OCI-LY7 (cell line): ENCODE data around the gene DMRTC1. TPM values are rescaled to one million over a fixed set of nuclear protein-coding genes. Genes with fewer than 3 reads are reported as not detected.
"Not testable (repeated sequence)": the region's sequence is repeated elsewhere in the genome, so short reads cannot be mapped to it uniquely, and the experiment has no call there.

Source experiments
- BruUV-seq: library from RNA; stranded (reverse); fragments of 400-500 nt; replicated peaks from 2 replicates; lab custom pipeline; 2021; lab: Mats Ljungman, UMichigan
- CTCF ChIA-PET: fragments of 300-600 bp; sonication (Branson Sonifier 250); formaldehyde crosslinking; loops from one replicate; lab custom pipeline; 2022; ENCODE audit warnings: antibody characterized with exemption; ENCODE audit not compliant: unreplicated experiment; lab: Charles Lee
- POLR2A ChIA-PET: fragments of 300-600 bp; sonication (Branson Sonifier 250); formaldehyde crosslinking; loops from one replicate; lab custom pipeline; 2022; ENCODE audit warnings: antibody characterized with exemption; lab: Charles Lee
- DNase-seq: peaks from one replicate; pipeline ENCODE4 v3.0.0-alpha.2; 2015; ENCODE audit warnings: low spot score
- H2AFZ ChIP-seq: fragments of 200-600 bp; sonication (generic), shearing (Covaris generic); 2 replicates; pipeline ENCODE4 v1.6.1; 2014; ENCODE audit warnings: mild to moderate bottlenecking, antibody characterized with exemption, low read length, moderate library complexity
- H3K27ac ChIP-seq: fragments of 200-600 bp; sonication (generic); 2 replicates; pipeline ENCODE4 v1.5.1; 2014; ENCODE audit warnings: mixed run types, low read depth, mild to moderate bottlenecking, moderate library complexity, low read length, inconsistent platforms; ENCODE audit not compliant: poor library complexity, severe bottlenecking
- H3K36me3 ChIP-seq: fragments of 200-600 bp; sonication (generic); 2 replicates; pipeline ENCODE4 v1.6.1; 2014; ENCODE audit warnings: mild to moderate bottlenecking, antibody characterized with exemption, low read length, moderate library complexity, mixed read lengths; ENCODE audit not compliant: insufficient read depth
- H3K4me1 ChIP-seq: fragments of 200-600 bp; sonication (generic); 2 replicates; pipeline ENCODE4 v1.5.1; 2014; ENCODE audit warnings: mild to moderate bottlenecking, low read length; ENCODE audit not compliant: insufficient read depth, poor library complexity, severe bottlenecking
- H3K4me2 ChIP-seq: fragments of 200-600 bp; sonication (generic); 2 replicates; pipeline ENCODE4 v1.6.1; 2014; ENCODE audit warnings: mild to moderate bottlenecking, low read length
- H3K4me3 ChIP-seq: fragments of 200-600 bp; sonication (generic); 2 replicates; pipeline ENCODE4 v1.5.1; 2014; ENCODE audit warnings: mild to moderate bottlenecking, low read depth, low read length; ENCODE audit not compliant: poor library complexity, severe bottlenecking
- H3K79me2 ChIP-seq: fragments of 200-600 bp; sonication (generic); 2 replicates; pipeline ENCODE4 v1.6.1; 2016; ENCODE audit warnings: low read depth, mild to moderate bottlenecking, low read length, moderate library complexity, mixed read lengths; ENCODE audit not compliant: insufficient read depth
- H3K9me2 ChIP-seq: fragments of 200-600 bp; sonication (generic); 2 replicates; pipeline ENCODE4 v1.6.1; 2016; ENCODE audit warnings: mild to moderate bottlenecking, low read length, mixed read lengths; ENCODE audit not compliant: insufficient read depth
- H3K9me3 ChIP-seq: fragments of 200-600 bp; sonication (generic); 2 replicates; pipeline ENCODE4 v1.6.1; 2014; ENCODE audit warnings: mild to moderate bottlenecking, mixed run types, low read length, mixed read lengths
- H4K20me1 ChIP-seq: fragments of 200-600 bp; sonication (generic); 2 replicates; pipeline ENCODE4 v1.6.1; 2014; ENCODE audit warnings: mild to moderate bottlenecking, antibody characterized with exemption, low read length, moderate library complexity, mixed read lengths; ENCODE audit not compliant: insufficient read depth
- intact Hi-C: fragments of 100-400 bp; cut with micrococcal nuclease; formaldehyde crosslinking; loops from one replicate; pipeline ENCODE4 v1.10.0; 2022; ENCODE audit not compliant: unreplicated experiment
- total RNA-seq, 2 experiments: library from RNA; depleted of rRNA in 1 of 2; stranded (reverse); fragments of >200 nt in 1 of 2; shearing (Covaris generic) in 1 of 2; gene quantifications; 2 replicates each; pipeline ENCODE4 v1.2.3, GENCODE V29; 2014 to 2022

DMRTC1 gene
- total RNA-seq, 2 experiments from 2014 or later: not detected

DNA sequence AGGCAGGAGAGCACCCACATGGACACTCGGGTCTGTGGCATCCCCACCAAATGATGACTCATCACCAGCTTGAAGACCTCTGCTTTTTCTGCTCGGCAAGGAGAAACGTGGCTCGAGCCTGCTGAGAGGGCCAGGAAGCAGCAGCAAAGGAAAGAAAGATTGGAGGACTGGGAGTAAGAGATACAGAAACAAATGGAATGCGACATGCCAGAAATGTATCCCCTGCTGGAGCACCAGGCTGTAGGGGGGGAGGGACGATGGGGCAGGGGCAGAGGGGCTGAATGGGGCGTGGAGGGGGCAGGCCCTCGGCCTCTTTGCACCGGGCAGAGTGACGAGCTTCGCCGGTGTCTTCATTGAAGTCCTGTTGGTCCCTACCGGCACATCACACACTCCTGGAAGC is 31.3 kb downstream of the DMRTC1 start, which contains the start of gene FAM236C:
TSS of gene FAM236C (plus strand) at position 301 of the 400 bp plus-strand sequence. CDS start 100 bp downstream, outside the sequence.
- H2AFZ ChIP-seq, H3K9me3 ChIP-seq, H3K4me2 ChIP-seq, H3K9me2 ChIP-seq, POLR2A ChIA-PET, BruUV-seq, H4K20me1 ChIP-seq, CTCF ChIA-PET, DNase-seq, H3K79me2 ChIP-seq, intact Hi-C loops, H3K36me3 ChIP-seq, H3K27ac ChIP-seq, H3K4me3 ChIP-seq, H3K4me1 ChIP-seq: not testable (repeated sequence)

DNA sequence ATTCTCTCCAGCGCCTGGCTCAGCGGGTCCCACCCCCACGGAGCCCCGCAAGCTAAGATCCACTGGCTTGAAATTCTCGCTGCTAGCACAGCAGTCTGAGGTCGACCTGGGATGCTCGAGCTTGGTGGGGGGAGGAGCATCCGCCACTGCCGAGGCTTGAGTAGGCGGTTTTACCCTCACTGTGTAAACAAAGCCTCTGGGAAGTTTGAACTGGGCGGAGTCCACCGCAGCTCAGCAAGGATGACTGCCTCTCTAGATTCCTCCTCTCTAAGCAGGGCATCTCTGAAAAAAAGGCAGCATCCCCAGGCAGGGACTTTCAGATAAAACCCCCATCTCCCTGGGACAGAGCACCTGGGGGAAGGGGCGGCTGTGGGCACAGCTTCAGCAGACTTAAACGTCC is 53.9 kb downstream of the DMRTC1 start:
- H4K20me1 ChIP-seq, H3K36me3 ChIP-seq, H3K4me3 ChIP-seq, POLR2A ChIA-PET, H3K9me3 ChIP-seq, BruUV-seq, H3K79me2 ChIP-seq, intact Hi-C loops, H3K9me2 ChIP-seq, H3K4me2 ChIP-seq, H3K4me1 ChIP-seq, H3K27ac ChIP-seq, CTCF ChIA-PET, H2AFZ ChIP-seq, DNase-seq: not testable (repeated sequence)

DNA sequence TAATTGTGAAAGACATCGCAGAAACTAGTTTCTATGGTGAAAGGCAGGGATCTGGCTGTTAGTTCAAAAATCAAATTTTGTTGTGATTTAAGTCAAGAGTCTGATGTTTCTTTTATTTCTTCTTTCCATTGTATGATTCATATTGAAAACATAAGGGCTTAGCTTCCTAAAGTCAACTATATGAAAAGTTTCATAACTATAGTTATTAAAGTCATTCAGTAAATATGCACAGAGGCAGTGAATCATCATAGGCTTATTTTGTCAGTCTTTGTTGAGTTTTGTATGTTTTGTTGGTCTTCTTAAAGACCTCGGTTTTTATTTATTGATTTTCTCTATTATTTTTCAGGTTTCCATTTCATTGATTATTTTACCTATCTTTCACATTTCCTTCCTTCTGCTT is 60.7 kb downstream of the DMRTC1 start:
- intact Hi-C loops, H3K4me1 ChIP-seq, H3K36me3 ChIP-seq, H3K9me3 ChIP-seq, H3K9me2 ChIP-seq, H3K4me3 ChIP-seq, H2AFZ ChIP-seq, POLR2A ChIA-PET, BruUV-seq, H3K79me2 ChIP-seq, DNase-seq, H3K27ac ChIP-seq, H3K4me2 ChIP-seq, CTCF ChIA-PET, H4K20me1 ChIP-seq: not testable (repeated sequence)

DNA sequence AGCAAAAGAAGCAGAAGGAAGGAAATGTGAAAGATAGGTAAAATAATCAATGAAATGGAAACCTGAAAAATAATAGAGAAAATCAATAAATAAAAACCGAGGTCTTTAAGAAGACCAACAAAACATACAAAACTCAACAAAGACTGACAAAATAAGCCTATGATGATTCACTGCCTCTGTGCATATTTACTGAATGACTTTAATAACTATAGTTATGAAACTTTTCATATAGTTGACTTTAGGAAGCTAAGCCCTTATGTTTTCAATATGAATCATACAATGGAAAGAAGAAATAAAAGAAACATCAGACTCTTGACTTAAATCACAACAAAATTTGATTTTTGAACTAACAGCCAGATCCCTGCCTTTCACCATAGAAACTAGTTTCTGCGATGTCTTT is 106.1 kb downstream of the DMRTC1 start:
- H4K20me1 ChIP-seq, H3K27ac ChIP-seq, CTCF ChIA-PET, H3K36me3 ChIP-seq, POLR2A ChIA-PET, H3K4me3 ChIP-seq, H3K4me2 ChIP-seq, H3K9me3 ChIP-seq, H2AFZ ChIP-seq, intact Hi-C loops, DNase-seq, BruUV-seq, H3K4me1 ChIP-seq, H3K9me2 ChIP-seq, H3K79me2 ChIP-seq: not testable (repeated sequence)

DNA sequence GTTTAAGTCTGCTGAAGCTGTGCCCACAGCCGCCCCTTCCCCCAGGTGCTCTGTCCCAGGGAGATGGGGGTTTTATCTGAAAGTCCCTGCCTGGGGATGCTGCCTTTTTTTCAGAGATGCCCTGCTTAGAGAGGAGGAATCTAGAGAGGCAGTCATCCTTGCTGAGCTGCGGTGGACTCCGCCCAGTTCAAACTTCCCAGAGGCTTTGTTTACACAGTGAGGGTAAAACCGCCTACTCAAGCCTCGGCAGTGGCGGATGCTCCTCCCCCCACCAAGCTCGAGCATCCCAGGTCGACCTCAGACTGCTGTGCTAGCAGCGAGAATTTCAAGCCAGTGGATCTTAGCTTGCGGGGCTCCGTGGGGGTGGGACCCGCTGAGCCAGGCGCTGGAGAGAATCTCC is 112.9 kb downstream of the DMRTC1 start:
- intact Hi-C loops, H3K79me2 ChIP-seq, H3K36me3 ChIP-seq, BruUV-seq, H4K20me1 ChIP-seq, H3K4me3 ChIP-seq, H3K4me1 ChIP-seq, H3K27ac ChIP-seq, H2AFZ ChIP-seq, H3K4me2 ChIP-seq, CTCF ChIA-PET, H3K9me3 ChIP-seq, DNase-seq, POLR2A ChIA-PET, H3K9me2 ChIP-seq: not testable (repeated sequence)

Other genes with a start within 250 kb of the DMRTC1 start
- gene PHKA1, start 229.5 kb downstream of the DMRTC1 start, total RNA-seq (2014; rRNA removed; shearing (Covaris generic)): 0.09 TPM in 1 of 2 replicates, not detected in the other
- not detected in 2 replicates for gene PHKA1, start 229.5 kb downstream of the DMRTC1 start, total RNA-seq (2022)
- gene DMRTC1B, start 166.9 kb downstream of the DMRTC1 start, total RNA-seq (2014; rRNA removed; shearing (Covaris generic)): not detected in 2 replicates
- not detected in 2 replicates for gene DMRTC1B, start 166.9 kb downstream of the DMRTC1 start, total RNA-seq (2022)
- gene FAM236B, start 161.2 kb downstream of the DMRTC1 start, total RNA-seq (2014; rRNA removed; shearing (Covaris generic)): not detected in 2 replicates
- not detected in 2 replicates for gene FAM236B, start 161.2 kb downstream of the DMRTC1 start, total RNA-seq (2022)
- gene FAM236D, start 135.6 kb downstream of the DMRTC1 start, total RNA-seq (2014; rRNA removed; shearing (Covaris generic)): not detected in 2 replicates
- not detected in 2 replicates for gene FAM236D, start 135.6 kb downstream of the DMRTC1 start, total RNA-seq (2022)
- gene FAM236C, start 31.2 kb downstream of the DMRTC1 start, total RNA-seq (2014; rRNA removed; shearing (Covaris generic)): not detected in 2 replicates
- gene FAM236C, start 31.2 kb downstream of the DMRTC1 start, total RNA-seq (2022): not detected in 2 replicates
- gene FAM236A, start 5.6 kb downstream of the DMRTC1 start, total RNA-seq (2014; rRNA removed; shearing (Covaris generic)): not detected in 2 replicates
- not detected in 2 replicates for gene FAM236A, start 5.6 kb downstream of the DMRTC1 start, total RNA-seq (2022)
- not detected in 2 replicates for gene PABPC1L2B, start 59.1 kb upstream of the DMRTC1 start, total RNA-seq (2014; rRNA removed; shearing (Covaris generic))
- not detected in 2 replicates for gene PABPC1L2B, start 59.1 kb upstream of the DMRTC1 start, total RNA-seq (2022)
- gene PABPC1L2A, start 135.7 kb upstream of the DMRTC1 start, total RNA-seq (2014; rRNA removed; shearing (Covaris generic)): not detected in 2 replicates
- gene PABPC1L2A, start 135.7 kb upstream of the DMRTC1 start, total RNA-seq (2022): not detected in 2 replicates